Measurements from ENCODE around the gene E2F3.
A peak's percentile ranks its signal among the peaks of the same experiment; 100 is the strongest.
"Not testable (repeated sequence)": the region's sequence is repeated elsewhere in the genome, so short reads cannot be mapped to it uniquely, and the experiment has no call there.

The E2F3 gene

DNA sequence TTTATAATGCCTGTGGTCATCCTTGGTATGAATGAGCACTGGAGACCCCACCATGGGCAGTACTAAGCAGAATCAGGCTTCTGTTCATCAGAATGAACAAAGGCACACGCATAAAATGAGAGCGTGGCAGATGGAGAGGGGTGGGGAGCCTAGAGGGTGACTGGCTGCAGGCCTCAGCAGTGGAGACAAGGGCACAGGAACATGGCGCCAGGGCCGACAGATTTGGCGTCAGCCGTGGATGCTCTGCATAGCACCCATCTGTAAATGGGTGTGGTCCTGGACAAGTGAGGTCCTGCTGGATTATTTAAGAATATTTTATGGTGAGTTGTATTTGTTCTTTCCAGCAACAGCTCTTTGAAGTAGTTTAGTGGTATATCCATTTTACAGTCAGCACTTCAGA lies 33.1 kb downstream of the E2F3 start:
- no peak for DNase-seq

- DNase-seq, result no peak
These were observed 35.0 kb downstream of the E2F3 start for GRCh38 chr6:20436719-20437118.

- DNase-seq, result no peak
These were observed 36.0 kb downstream of the E2F3 start for GRCh38 chr6:20437639-20438038.

GRCh38 chr6:20438462-20439070 lies 36.9 kb downstream of the E2F3 start:
- DNase-seq, result no peak

- no peak for DNase-seq
These were observed 37.9 kb downstream of the E2F3 start for GRCh38 chr6:20439558-20439957.

GRCh38 chr6:20440296-20440695 lies 38.6 kb downstream of the E2F3 start:
- no peak for DNase-seq

GRCh38 chr6:20441236-20441635 lies 39.6 kb downstream of the E2F3 start:
- DNase-seq, result no peak

- DNase-seq, result no peak
These were observed 40.2 kb downstream of the E2F3 start for GRCh38 chr6:20441921-20442320.

DNA sequence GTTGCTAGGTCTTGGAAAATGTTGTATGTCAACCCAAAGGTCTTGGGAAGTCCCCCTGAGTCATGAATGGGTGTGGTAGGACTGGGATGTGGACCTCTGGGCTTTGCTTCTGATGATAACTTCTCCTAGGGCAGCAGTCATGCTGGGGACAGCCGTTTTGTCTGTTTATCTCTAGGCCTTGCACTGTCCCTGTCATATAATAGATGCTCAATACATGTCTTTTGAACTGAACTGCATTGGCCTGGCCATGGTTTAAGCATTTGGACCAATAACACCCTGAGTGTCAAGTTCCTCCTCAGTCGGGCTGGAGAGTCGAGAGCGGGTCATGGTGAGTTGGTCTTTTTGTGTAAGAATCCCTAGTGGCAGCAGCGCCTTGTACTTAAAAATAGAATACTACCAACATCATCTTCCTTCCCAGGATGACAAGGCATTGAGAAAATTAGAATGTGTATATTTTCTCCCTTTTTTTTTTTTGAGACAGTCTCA lies 43.1 kb downstream of the E2F3 start:
- DNase-seq, result peak; percentile 40 to 76

DNA sequence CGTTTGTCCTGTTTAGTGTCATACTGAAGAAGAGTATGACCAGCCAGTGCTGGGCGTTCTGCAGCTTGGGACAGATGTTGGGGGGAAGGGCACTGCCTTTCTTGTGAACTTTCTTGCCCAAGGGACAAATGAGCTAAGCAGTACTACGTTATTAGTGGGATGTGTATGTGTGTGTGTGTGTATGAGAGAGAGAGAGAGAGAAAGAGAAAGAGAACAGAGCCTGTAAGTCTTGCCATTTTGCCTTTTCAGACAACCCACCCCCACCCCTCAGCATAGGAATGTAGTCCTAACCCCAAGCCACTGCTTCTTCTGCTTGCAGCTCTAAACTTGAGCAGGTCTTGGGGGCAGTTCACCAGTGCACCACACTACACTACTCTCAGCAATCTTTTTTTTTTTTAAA lies 45.5 kb downstream of the E2F3 start:
- no peak for DNase-seq

DNA sequence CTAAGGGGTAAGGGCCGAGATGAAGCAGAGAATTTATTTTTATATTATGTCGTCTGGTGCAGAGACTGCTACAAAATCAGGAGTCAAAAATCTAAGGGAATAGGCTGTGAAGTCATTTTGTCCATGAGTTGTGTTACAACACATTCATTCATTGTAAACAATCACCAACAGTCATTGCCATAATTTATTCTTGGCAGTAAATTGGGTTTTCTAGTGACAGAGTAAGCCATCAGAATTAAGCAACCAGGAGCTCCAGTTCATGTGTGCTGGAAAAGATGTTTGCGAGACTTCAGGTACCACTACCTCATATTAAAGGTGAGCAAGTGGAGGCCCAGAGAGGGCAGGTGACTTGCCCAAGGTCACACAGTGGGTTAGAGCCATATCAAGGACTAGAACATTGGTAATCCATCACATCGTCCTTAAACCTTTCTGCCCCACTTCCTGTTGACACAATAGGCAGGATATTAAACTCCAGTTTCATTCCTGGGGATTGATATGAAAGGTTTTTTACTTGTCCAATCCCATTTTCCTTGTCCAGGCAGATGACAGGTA lies 46.0 kb downstream of the E2F3 start:
- DNase-seq, result no peak

DNA sequence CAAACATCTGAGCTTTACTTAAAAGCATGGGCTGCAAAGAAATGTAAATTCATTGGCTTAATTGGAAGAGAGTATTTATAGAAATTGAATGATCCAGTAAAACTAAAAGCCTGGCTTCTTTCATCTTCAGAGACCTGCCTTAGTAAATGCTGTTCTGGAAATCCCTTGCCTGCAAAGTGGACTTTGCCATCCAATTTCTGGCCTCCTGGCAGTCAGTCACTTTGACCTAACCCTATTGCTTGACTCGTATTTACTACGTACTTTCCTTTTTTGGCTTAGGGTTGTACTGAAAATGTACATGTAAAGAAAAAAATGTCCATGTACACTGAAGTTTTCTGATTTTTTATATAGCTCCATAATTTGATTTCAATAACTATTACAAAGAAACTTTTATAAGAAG lies 47.1 kb downstream of the E2F3 start:
- no peak for DNase-seq

DNA sequence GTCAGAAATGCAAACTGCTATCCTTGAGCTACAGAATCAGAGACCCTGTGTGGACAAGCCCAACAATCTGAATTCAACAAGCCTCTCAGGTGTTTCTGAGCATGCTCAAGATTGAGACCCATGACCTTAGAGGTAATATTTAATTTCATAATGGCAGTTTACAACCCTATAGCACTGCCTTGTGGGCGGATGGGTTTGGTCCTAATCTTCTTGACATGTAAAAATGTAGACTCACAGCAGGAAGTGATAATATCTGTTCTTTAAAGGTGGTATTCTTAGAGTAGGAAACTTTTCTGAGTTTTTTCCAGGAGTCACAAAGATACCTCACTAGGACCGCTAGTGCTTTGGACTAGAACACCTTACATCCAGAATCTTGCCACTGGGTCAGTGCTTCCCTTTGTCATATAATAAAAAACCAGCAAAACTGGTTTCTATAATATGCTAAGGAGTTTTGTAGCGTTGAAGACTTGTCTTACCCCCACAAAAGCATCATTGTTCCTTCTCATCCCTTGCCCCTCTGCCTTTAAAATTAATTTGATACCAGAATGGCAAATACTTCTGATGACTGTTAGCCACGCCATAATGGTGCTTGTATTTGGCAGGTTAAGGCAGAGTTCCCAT lies 52.6 kb downstream of the E2F3 start:
- peak in 1 of 2 donors; percentile 10 for DNase-seq

DNA sequence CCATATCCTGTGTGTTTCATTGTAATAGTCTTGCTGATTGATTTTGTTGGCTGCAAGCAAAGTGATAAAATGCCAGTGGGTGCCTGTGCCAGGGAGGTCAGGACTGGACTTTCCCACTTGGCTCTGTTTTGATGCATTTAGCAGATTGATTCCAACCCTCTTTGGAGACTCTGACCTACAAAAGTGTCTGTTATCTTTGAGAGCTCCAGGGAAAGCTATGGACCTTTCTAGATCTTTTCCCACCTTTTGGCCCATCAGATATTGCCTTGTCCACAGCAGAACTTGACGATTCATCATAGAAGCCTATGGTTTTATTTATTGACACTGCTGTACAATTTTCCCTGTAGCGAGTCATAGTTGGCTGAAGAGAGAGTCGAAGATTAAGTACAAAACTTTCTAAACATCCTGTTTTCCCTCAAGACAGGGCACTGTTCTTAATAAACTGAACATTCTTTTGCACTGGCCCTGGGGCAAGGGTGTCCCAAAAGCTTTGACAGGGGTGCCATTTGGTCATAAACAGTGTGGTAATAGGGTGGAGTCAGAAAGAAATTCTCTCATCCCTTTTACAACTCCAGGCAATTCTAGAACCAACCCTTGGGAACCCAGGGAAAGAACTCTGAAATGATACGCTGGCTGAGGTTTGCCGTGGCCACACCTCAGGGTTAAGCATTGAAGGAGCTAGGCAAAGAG lies 53.7 kb downstream of the E2F3 start:
- DNase-seq, result no peak

GRCh38 chr6:20458027-20458894 lies 56.6 kb downstream of the E2F3 start:
- no peak for DNase-seq

DNA sequence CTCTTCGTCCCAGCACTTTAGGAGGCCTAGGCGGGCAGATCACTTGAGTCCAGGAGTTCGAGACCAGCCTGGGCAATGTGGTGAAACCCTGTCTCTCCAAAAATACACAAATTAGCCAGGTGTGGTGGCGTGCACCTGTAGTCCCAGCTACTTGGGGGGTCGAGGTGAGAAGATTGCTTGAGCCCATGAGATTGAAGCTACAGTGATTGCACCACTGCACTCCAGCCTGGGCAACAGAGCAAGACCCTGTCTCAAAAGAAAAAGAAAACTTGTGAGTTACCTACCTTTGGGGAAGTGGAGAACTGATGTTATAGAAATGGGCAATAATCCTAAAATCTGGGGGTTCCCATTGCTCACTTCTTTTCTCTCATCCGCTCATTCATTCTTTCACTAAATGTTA lies 58.0 kb downstream of the E2F3 start:
- no peak for DNase-seq

DNA sequence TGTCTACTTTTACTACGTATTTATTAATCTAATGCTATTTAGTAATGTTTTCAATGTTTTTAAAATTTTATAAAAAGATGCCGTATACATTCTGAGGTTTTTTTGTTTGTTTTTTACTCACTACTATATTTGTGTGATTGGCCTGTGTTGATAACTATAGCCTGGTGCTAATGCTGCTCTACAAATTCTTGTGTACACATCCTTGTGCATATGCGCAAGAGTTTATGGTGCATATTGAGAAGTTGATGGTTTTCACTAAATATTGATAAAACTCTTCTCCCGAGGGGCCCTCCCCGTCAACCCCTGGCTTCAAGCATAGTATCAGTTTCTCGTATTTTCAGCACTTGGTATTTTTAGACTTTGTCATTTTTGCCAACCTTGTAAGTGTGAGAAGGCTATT lies 59.9 kb downstream of the E2F3 start:
- DNase-seq, result no peak

DNA sequence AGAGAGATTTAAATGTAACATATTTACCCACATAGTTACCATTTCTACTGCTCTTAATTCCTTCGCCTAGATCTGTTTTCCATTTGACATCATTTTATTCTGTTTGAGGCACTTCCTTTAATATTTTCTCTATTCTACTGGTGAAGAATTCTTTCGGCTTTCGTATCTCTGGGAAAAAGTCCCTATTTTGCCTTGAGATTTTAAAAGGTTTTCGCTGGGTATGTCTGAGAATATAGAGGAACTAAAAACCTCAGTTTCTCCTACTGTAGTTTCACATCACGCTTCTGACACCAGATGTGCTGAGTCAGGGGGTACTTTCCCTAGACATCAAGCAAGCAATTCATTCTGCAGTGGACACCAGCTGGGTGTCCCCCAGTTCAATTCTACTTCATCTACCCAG lies 61.7 kb downstream of the E2F3 start:
- no peak for DNase-seq

DNA sequence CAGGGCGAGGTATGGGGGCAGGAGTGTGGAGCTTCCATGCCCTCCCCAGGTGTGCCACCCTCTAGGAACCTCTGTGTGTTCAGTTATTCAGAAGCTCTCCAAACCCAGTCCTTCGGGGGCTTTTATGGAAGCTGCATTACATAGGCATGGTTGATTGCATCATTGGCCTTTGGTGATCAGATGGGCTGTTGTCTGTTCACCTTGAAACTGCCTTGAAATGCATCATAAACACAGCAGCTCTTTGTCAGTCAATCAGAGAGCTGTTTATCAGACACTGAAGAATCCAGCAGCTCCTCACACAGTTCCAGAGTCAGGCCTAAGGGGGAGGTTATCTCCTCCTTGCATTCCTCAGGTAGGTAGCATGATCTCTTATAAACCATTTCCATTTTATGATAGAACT lies 62.4 kb downstream of the E2F3 start:
- DNase-seq, result no peak

DNA sequence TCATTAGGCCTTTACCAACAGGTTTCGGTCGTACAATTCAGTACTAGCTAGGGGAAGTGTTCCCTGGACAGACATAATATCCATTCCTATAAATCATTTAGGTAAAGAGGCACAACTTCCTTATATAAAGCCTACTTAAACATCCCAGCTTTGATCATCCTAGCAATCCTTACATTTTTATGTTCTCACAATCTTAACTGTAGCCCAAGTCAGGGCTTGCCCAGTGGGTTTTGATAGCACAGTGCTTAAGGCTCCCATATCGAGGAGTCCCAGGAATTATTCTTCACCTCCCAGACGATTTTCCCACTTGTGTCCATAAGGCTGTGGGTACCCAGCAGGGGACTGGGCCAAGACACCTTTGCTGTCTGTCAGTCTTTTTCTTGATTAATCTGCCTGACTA lies 63.2 kb downstream of the E2F3 start:
- DNase-seq, result no peak

DNA sequence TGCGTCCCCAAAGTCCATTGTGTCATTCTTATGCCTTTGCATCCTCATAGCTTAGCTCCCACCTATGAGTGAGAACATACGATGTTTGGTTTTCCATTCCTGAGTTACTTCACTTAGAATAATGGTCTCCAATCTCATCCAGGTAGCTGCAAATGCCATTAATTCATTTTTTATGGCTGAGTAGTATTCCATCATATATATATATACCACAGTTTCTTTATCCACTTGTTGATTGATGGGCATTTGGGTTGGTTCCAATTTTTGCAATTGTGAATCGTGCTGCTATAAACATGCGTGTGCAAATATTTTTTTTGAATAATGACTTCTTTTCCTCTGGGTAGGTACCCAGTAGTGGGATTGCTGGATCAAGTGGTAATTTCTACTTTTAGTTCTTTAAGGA lies 63.9 kb downstream of the E2F3 start:
- DNase-seq, result not testable (repeated sequence)

- no peak for DNase-seq
These were observed 65.8 kb downstream of the E2F3 start for GRCh38 chr6:20467437-20467836.

DNA sequence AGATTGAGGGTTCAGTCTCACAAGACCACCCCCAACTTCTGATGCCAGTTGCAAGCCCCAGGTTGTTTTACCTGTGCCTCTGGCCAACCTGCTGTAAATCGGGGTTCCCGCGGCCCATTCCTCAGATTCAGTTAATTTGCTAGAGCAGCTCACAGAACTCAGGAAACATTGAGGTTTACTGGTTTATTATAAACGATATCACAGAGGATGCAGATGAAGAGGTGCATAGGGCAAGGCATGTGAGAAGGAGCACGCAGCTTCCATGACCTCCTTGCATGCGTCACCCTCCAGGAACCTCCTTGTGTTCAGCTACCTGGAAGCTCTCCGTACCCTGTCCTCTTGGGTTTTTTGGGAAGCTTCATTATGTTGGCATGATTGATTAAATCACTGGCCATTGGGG lies 66.5 kb downstream of the E2F3 start:
- no peak for DNase-seq

All from bone marrow (tissue), 2 donors.